ENCODE data around the gene CSNK1A1.

CSNK1A1 gene

GRCh38 chr5:149567226-149567625 is 16.0 kb upstream of the CSNK1A1 start:
- DNase-seq (ENCODE audit: insufficient read length) (no peak), FAIRE-seq (no peak)
- TF ChIP-seq POLR2AphosphoS5 (IDR thresholded peaks at IDR 0.05; ENCODE audit: low read depth, low read length) (no peak), POLR2A (IDR thresholded peaks at IDR 0.05; ENCODE audit: low read depth, low read length) (no peak), TAF1 (IDR thresholded peaks at IDR 0.05; ENCODE audit: borderline replicate concordance, low read depth, low read length) (no peak)

GRCh38 chr5:149564542-149565140 is 13.4 kb upstream of the CSNK1A1 start:
- DNase-seq (ENCODE audit: insufficient read length): peak; percentile 34
- peak; percentile 95 for FAIRE-seq

- FAIRE-seq (no peak), DNase-seq (ENCODE audit: insufficient read length) (no peak)
- TF ChIP-seq POLR2AphosphoS5 (IDR thresholded peaks at IDR 0.05; ENCODE audit: low read depth, low read length): no peak
- TF ChIP-seq POLR2A (IDR thresholded peaks at IDR 0.05; ENCODE audit: low read depth, low read length): no peak
- TF ChIP-seq TAF1 (IDR thresholded peaks at IDR 0.05; ENCODE audit: borderline replicate concordance, low read depth, low read length): no peak
Observed at GRCh38 chr5:149563466-149563865, 12.2 kb upstream of the CSNK1A1 start.

- DNase-seq (ENCODE audit: insufficient read length) (no peak), FAIRE-seq (no peak)
- TF ChIP-seq POLR2AphosphoS5 (IDR thresholded peaks at IDR 0.05; ENCODE audit: low read depth, low read length) (no peak), POLR2A (IDR thresholded peaks at IDR 0.05; ENCODE audit: low read depth, low read length) (no peak), TAF1 (IDR thresholded peaks at IDR 0.05; ENCODE audit: borderline replicate concordance, low read depth, low read length) (no peak)
Observed at GRCh38 chr5:149561848-149562247, 10.6 kb upstream of the CSNK1A1 start.

- FAIRE-seq: no peak
- no peak for TF ChIP-seq POLR2AphosphoS5 (IDR thresholded peaks at IDR 0.05; ENCODE audit: low read depth, low read length)
- no peak for TF ChIP-seq TAF1 (IDR thresholded peaks at IDR 0.05; ENCODE audit: borderline replicate concordance, low read depth, low read length)
- TF ChIP-seq POLR2A (IDR thresholded peaks at IDR 0.05; ENCODE audit: low read depth, low read length): no peak
- no peak for DNase-seq (ENCODE audit: insufficient read length)
Observed at GRCh38 chr5:149559706-149560105, 8.5 kb upstream of the CSNK1A1 start.

- TF ChIP-seq TAF1 (IDR thresholded peaks at IDR 0.05; ENCODE audit: borderline replicate concordance, low read depth, low read length): no peak
- no peak for FAIRE-seq
- no peak for DNase-seq (ENCODE audit: insufficient read length)
Observed at GRCh38 chr5:149552553-149553160, 1.4 kb upstream of the CSNK1A1 start.

- FAIRE-seq (no peak), DNase-seq (ENCODE audit: insufficient read length) (no peak)
- no peak for TF ChIP-seq TAF1 (IDR thresholded peaks at IDR 0.05; ENCODE audit: borderline replicate concordance, low read depth, low read length)
- no peak for TF ChIP-seq POLR2AphosphoS5 (IDR thresholded peaks at IDR 0.05; ENCODE audit: low read depth, low read length)
- no peak for TF ChIP-seq POLR2A (IDR thresholded peaks at IDR 0.05; ENCODE audit: low read depth, low read length)
Observed at GRCh38 chr5:149552038-149552494, 827 bp upstream of the CSNK1A1 start.

GRCh38 chr5:149550594-149551226 is 529 bp downstream of the CSNK1A1 start:
- DNase-seq (ENCODE audit: insufficient read length) (peak; percentile 15), FAIRE-seq (peak; percentile 14)
- TF ChIP-seq POLR2A (IDR thresholded peaks at IDR 0.05; ENCODE audit: low read depth, low read length): no peak
- no peak for TF ChIP-seq TAF1 (IDR thresholded peaks at IDR 0.05; ENCODE audit: borderline replicate concordance, low read depth, low read length)
- TF ChIP-seq POLR2AphosphoS5 (IDR thresholded peaks at IDR 0.05; ENCODE audit: low read depth, low read length): no peak

- DNase-seq (ENCODE audit: insufficient read length): no peak
- FAIRE-seq: no peak
- TF ChIP-seq TAF1 (IDR thresholded peaks at IDR 0.05; ENCODE audit: borderline replicate concordance, low read depth, low read length) (no peak), POLR2A (IDR thresholded peaks at IDR 0.05; ENCODE audit: low read depth, low read length) (no peak), POLR2AphosphoS5 (IDR thresholded peaks at IDR 0.05; ENCODE audit: low read depth, low read length) (no peak)
Observed at GRCh38 chr5:149550268-149550583, 1.0 kb downstream of the CSNK1A1 start.

GRCh38 chr5:149549461-149550267 is 1.6 kb downstream of the CSNK1A1 start:
- TF ChIP-seq POLR2A (IDR thresholded peaks at IDR 0.05; ENCODE audit: low read depth, low read length) (peak; percentile 38; the same call in 1 of the 2 replicates), TAF1 (IDR thresholded peaks at IDR 0.05; ENCODE audit: borderline replicate concordance, low read depth, low read length) (0 out of 2 replicates have a peak, but pooled peaks have one; percentile 21), POLR2AphosphoS5 (IDR thresholded peaks at IDR 0.05; ENCODE audit: low read depth, low read length) (peak; percentile 81)
- DNase-seq (ENCODE audit: insufficient read length) (peak; percentile 43), FAIRE-seq (peak; percentile 66)

- FAIRE-seq (no peak), DNase-seq (ENCODE audit: insufficient read length) (no peak)
- TF ChIP-seq POLR2A (IDR thresholded peaks at IDR 0.05; ENCODE audit: low read depth, low read length): no peak
- no peak for TF ChIP-seq POLR2AphosphoS5 (IDR thresholded peaks at IDR 0.05; ENCODE audit: low read depth, low read length)
- TF ChIP-seq TAF1 (IDR thresholded peaks at IDR 0.05; ENCODE audit: borderline replicate concordance, low read depth, low read length): no peak
Observed at GRCh38 chr5:149546974-149547373, 4.3 kb downstream of the CSNK1A1 start.

All from GM12892 (cell line).